ENCODE results near the gene LCN2. TPM values are rescaled to one million over a fixed set of nuclear protein-coding genes. Genes with fewer than 3 reads are reported as not detected.

Gene LCN2
- total RNA-seq, 2 experiments from 2014 or later: not detected

- Mint-ChIP-seq H3K36me3 (no peaks in the 10 kb centered on the region), H3K9me3 (no peaks in the 10 kb centered on the region), H3K4me1 (peaks cover 3% of the 10 kb centered on the region), H3K27ac (no peak overlapping the region), H3K27me3 (no peaks in the 10 kb centered on the region), H3K4me3 (no peak overlapping the region)
- no peak for DNase-seq
- POLR2A ChIA-PET: no interaction called here
- ATAC-seq (ENCODE audit: low read depth): no peak
These were observed 4.0 kb downstream of the LCN2 start for GRCh38 chr9:128153060-128153946.

GRCh38 chr9:128153947-128154695, 4.9 kb downstream of the LCN2 start:
- DNase-seq: no peak
- Mint-ChIP-seq H3K27ac (no peak overlapping the region), H3K27me3 (no peaks in the 10 kb centered on the region), H3K36me3 (no peaks in the 10 kb centered on the region), H3K4me1 (peaks cover 3% of the 10 kb centered on the region), H3K4me3 (no peak overlapping the region), H3K9me3 (no peaks in the 10 kb centered on the region)
- no peak for ATAC-seq (ENCODE audit: low read depth)
- POLR2A ChIA-PET: no interaction called here

DNA sequence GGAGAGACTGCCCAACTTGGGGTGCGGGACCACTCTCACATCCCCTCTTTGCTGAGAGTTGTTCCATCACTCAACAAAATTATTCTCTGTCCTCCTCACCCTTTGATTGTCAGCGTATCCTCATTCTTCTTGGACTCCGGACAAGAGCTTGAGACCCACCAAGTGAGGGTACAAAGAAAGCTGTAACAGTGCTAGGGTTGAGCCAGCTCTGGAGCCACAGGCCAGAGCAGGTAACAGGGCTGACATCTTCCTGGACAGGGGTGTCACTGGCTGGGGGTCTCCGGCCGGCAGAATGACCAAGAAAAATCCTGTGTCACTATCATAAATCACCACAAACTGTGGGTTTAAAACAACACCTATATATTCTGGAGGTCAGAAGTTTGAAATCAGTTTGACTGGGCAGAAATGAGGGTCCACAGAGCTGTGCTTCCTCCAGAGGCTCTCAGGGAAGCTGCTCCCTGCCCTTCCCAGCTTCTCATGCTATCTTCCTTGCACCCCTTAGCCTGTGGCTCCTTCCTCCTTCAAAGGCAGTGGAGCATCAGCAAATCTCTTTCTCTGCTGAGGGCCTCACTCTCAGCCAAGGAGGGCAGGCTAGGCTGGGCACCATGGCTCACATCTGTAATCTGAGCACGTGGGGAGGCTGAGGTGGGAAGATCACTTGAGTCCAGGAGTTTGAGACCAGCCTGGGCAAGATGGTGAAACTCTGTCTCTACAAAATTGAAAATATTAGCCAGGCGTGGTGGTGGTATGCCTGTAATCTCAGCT, 6.7 kb downstream of the LCN2 start:
- Mint-ChIP-seq H3K27me3 (no peaks in the 10 kb centered on the region), H3K4me3 (no peak overlapping the region), H3K4me1 (peaks cover 6% of the 10 kb centered on the region), H3K36me3 (no peaks in the 10 kb centered on the region), H3K27ac (no peak overlapping the region), H3K9me3 (no peaks in the 10 kb centered on the region)
- DNase-seq (no peak), ATAC-seq (ENCODE audit: low read depth) (no peak)
- POLR2A ChIA-PET: no interaction called here

GRCh38 chr9:128159522-128159783, 10.2 kb downstream of the LCN2 start:
- Mint-ChIP-seq H3K36me3 (peaks cover 4% of the 10 kb centered on the region), H3K27me3 (no peaks in the 10 kb centered on the region), H3K4me1 (peaks cover 15% of the 10 kb centered on the region), H3K4me3 (peak overlapping the region; percentile 82), H3K27ac (peak overlapping the region; percentile 91), H3K9me3 (no peaks in the 10 kb centered on the region)
- ATAC-seq (ENCODE audit: low read depth): peak; percentile 44
- peak; percentile 58 for DNase-seq
- POLR2A ChIA-PET: interaction anchor here (0.7 to 2.7 kb wide), 9 partner anchors 17 to 116 kb away, joined by 3 to 22 read pairs (median 3); partner anchors contain the start of genes CIZ1, GOLGA2 and SWI5

GRCh38 chr9:128159784-128160602, 10.7 kb downstream of the LCN2 start, which contains the start of gene BBLN:
BBLN (plus strand) TSS chr9:128160265; CDS start chr9:128160408, 143 bp downstream.
- Mint-ChIP-seq H3K36me3 (peaks cover 4% of the 10 kb centered on the region), H3K9me3 (no peaks in the 10 kb centered on the region), H3K4me1 (peaks cover 15% of the 10 kb centered on the region), H3K27ac (peak within 1 kb of the TSS; percentile 91), H3K4me3 (peak within 1 kb of the TSS; percentile 82), H3K27me3 (no peaks in the 10 kb centered on the region)
- DNase-seq: peak; percentile 92
- ATAC-seq (ENCODE audit: low read depth): peak; percentile 87
- POLR2A ChIA-PET: interaction anchor here (0.7 to 2.7 kb wide), 11 partner anchors 18 to 236 kb away, joined by 3 to 22 read pairs (median 3); partner anchors contain the start of genes CIZ1, GOLGA2 and SWI5

- DNase-seq (no peak), ATAC-seq (ENCODE audit: low read depth) (peak; percentile 29)
- Mint-ChIP-seq H3K9me3 (no peaks in the 10 kb centered on the region), H3K27me3 (no peaks in the 10 kb centered on the region), H3K4me1 (peaks cover 15% of the 10 kb centered on the region), H3K36me3 (peaks cover 4% of the 10 kb centered on the region), H3K27ac (peak overlapping the region; percentile 70), H3K4me3 (peak overlapping the region; percentile 82)
- POLR2A ChIA-PET: interaction anchor here (0.5 to 2.7 kb wide), 9 partner anchors 30 to 235 kb away, joined by 3 to 22 read pairs (median 3); partner anchors contain the start of genes CIZ1, GOLGA2 and SWI5
These were observed 11.3 kb downstream of the LCN2 start for GRCh38 chr9:128160603-128160987.

- POLR2A ChIA-PET: interaction anchor here (0.5 to 2.7 kb wide), 10 partner anchors 14 to 234 kb away, joined by 3 to 22 read pairs (median 3); partner anchors contain the start of gene CIZ1
- no peaks in the 10 kb centered on the region for H3K27me3 Mint-ChIP-seq
- H3K36me3 Mint-ChIP-seq: peaks cover 4% of the 10 kb centered on the region
- H3K27ac Mint-ChIP-seq: peak overlapping the region; percentile 70
- H3K9me3 Mint-ChIP-seq: no peaks in the 10 kb centered on the region
- no peak for ATAC-seq (ENCODE audit: low read depth)
- peaks cover 15% of the 10 kb centered on the region for H3K4me1 Mint-ChIP-seq
- H3K4me3 Mint-ChIP-seq: peak overlapping the region; percentile 82
- DNase-seq: no peak
These were observed 12.1 kb downstream of the LCN2 start for GRCh38 chr9:128161215-128161902.

DNA sequence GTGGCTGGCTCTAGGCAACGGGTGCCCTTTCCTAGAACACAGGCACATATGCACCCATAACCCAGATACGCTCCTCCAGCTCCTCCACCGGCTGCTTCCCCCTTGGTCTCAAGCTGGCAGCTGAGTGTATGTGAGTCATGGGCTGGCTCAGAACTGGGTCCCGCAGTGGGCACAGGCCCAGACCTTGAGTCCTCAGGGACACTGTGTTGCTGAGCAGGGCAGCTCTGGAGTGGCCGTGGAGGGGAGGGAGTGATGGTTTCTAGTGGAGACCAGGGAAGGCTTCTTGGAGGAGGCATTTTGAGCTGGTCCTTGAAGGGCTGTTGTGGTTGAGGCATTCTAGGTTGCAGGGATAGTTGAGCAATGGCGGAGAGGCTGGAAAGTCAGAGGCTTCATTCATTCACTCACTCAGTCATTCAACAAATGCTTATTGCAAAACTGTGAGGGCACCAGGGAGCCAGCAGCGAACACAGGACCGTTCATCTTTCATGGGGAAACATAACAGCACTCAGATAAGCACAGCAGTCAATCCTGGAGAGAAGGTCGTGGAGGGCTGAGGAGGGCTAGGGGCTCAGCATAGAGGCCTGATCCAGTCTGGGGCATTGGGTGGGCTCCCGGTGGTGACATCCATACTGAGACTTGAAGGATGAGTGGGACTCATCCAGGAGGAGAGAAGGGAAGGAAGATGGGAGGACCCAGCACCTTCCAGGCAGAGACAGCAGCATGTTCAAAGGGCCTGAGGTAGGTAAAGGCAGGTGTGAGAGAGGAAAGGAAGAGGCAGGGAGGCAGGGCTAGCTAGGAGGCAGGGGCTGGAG, 13.2 kb downstream of the LCN2 start:
- DNase-seq: no peak
- peak overlapping the region; percentile 18 for H3K4me3 Mint-ChIP-seq
- POLR2A ChIA-PET: interaction anchor here (0.6 to 0.9 kb wide), 2 partner anchors 13 to 20 kb away, joined by 3 read pairs; no protein-coding TSS in a partner anchor

DNA sequence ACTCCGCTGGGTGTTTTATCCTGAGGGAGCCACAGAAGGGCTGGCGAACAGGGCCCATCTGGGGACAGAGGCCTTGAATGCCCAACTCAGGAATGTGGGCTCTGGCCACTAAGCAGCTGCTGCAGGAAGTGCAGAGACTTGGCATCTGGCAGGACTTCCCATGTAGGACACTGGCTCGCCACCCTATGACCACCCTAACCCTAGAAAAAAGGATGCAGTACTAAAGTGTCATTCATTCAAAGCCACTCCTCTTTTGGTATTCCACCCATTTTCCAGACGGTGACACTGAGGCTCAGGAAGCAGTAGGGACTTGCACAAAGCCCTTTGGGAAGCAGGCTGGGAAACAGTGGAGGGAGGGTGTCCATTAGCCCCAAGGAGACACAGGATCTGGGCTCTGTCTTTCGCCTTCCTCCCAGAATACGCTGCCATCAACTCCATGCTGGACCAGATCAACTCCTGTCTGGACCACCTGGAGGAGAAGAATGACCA, 13.8 kb downstream of the LCN2 start:
- Mint-ChIP-seq H3K4me1 (peaks cover 15% of the 10 kb centered on the region), H3K9me3 (no peaks in the 10 kb centered on the region), H3K27me3 (no peaks in the 10 kb centered on the region), H3K27ac (no peak overlapping the region), H3K36me3 (peaks cover 6% of the 10 kb centered on the region), H3K4me3 (no peak overlapping the region)
- ATAC-seq (ENCODE audit: low read depth): no peak
- POLR2A ChIA-PET: no interaction called here
- no peak for DNase-seq

More for the DNA sequence above, 13.2 kb downstream of the LCN2 start:
- H3K9me3 Mint-ChIP-seq: no peaks in the 10 kb centered on the region
- peaks cover 15% of the 10 kb centered on the region for H3K4me1 Mint-ChIP-seq
- peak overlapping the region; percentile 25 for H3K27ac Mint-ChIP-seq
- no peak for ATAC-seq (ENCODE audit: low read depth)
- H3K27me3 Mint-ChIP-seq: no peaks in the 10 kb centered on the region
- peaks cover 6% of the 10 kb centered on the region for H3K36me3 Mint-ChIP-seq

- DNase-seq: no peak
- H3K36me3 Mint-ChIP-seq: peaks cover 8% of the 10 kb centered on the region
- no peak overlapping the region for H3K4me3 Mint-ChIP-seq
- POLR2A ChIA-PET: no interaction called here
- H3K27ac Mint-ChIP-seq: no peak overlapping the region
- H3K4me1 Mint-ChIP-seq: peaks cover 15% of the 10 kb centered on the region
- no peaks in the 10 kb centered on the region for H3K9me3 Mint-ChIP-seq
- no peaks in the 10 kb centered on the region for H3K27me3 Mint-ChIP-seq
- ATAC-seq (ENCODE audit: low read depth): no peak
These were observed 14.5 kb downstream of the LCN2 start for GRCh38 chr9:128163523-128164306.

All from activated naive CD8-positive, alpha-beta T cell treated with anti-CD3 and anti-CD28 coated beads, Interleukin-2, amount 10 ng/mL, durations not matched to agents 7 days and 5 days (primary cell).